ENCODE results near the gene HUWE1. TPM values are rescaled to one million over a fixed set of nuclear protein-coding genes. Genes with fewer than 3 reads are reported as not detected.

The HUWE1 gene
- total and polyA plus RNA-seq, 12 donors = 30.8 to 219 (median 189) TPM

- Histone ChIP-seq H3K4me3 (peak overlapping the region in 1 of 10 donors; percentile 18), H3K27me3 (peaks cover 0 to 22% (median 0%) of the 10 kb centered on the region in 7 donors), H3K27ac (peak overlapping the region in 1 of 10 donors; percentile 53), H3K4me1 (peaks cover 0 to 30% (median 0%) of the 10 kb centered on the region in 9 donors), H3K9me3 (no peaks in the 10 kb centered on the region), H3K36me3 (no peaks in the 10 kb centered on the region)
- TF ChIP-seq CTCF (IDR thresholded peaks at IDR 0.05) = no peak
- intact Hi-C loops (cut with DNase I) = no loop called here
- no peak for DNase-seq
- no peak for ATAC-seq
- WGBS, 2 donors = 72% methylated on average over 6 of the region's 6 CpGs
Measured at GRCh38 chrX:53713987-53714579, 27.6 kb upstream of the HUWE1 start.

GRCh38 chrX:53711436-53711835 is 24.9 kb upstream of the HUWE1 start:
- no peaks in the 10 kb centered on the region for H3K36me3 ChIP-seq
- H3K27ac ChIP-seq = no peak overlapping the region
- ATAC-seq (no peak), DNase-seq (no peak)
- H3K4me3 ChIP-seq = no peak overlapping the region
- peaks cover 0 to 22% (median 0%) of the 10 kb centered on the region in 7 donors for H3K27me3 ChIP-seq
- TF ChIP-seq CTCF (IDR thresholded peaks at IDR 0.05) = no peak
- intact Hi-C loops (cut with DNase I) = no loop called here
- 99% methylated on average over 6 of the region's 6 CpGs for WGBS, 2 donors
- H3K9me3 ChIP-seq = peaks cover 0 to 3% (median 0%) of the 10 kb centered on the region in 11 donors
- H3K4me1 ChIP-seq = peaks cover 0 to 26% (median 0%) of the 10 kb centered on the region in 9 donors

- H3K4me1 ChIP-seq = no peaks in the 10 kb centered on the region
- intact Hi-C loops (cut with DNase I) = no loop called here
- DNase-seq (no peak), ATAC-seq (no peak)
- H3K27me3 ChIP-seq = peaks cover 0 to 6% (median 0%) of the 10 kb centered on the region in 7 donors
- H3K4me3 ChIP-seq = no peak overlapping the region
- H3K27ac ChIP-seq = no peak overlapping the region
- H3K36me3 ChIP-seq = no peaks in the 10 kb centered on the region
- WGBS, 2 donors = 96 to 99% methylated on average over 3 of the region's 3 CpGs
- peaks cover 0 to 3% (median 0%) of the 10 kb centered on the region in 11 donors for H3K9me3 ChIP-seq
- TF ChIP-seq CTCF (IDR thresholded peaks at IDR 0.05) = no peak
Measured at GRCh38 chrX:53704854-53705253, 18.3 kb upstream of the HUWE1 start.

GRCh38 chrX:53704294-53704693 is 17.8 kb upstream of the HUWE1 start:
- ATAC-seq (no peak), DNase-seq (no peak)
- Histone ChIP-seq H3K4me1 (no peaks in the 10 kb centered on the region), H3K27ac (no peak overlapping the region), H3K9me3 (peaks cover 0 to 3% (median 0%) of the 10 kb centered on the region in 11 donors), H3K36me3 (no peaks in the 10 kb centered on the region), H3K4me3 (no peak overlapping the region), H3K27me3 (peaks cover 0 to 4% (median 0%) of the 10 kb centered on the region in 7 donors)
- no peak for TF ChIP-seq CTCF (IDR thresholded peaks at IDR 0.05)
- WGBS, 2 donors = 78 to 86% methylated on average over 4 of the region's 4 CpGs
- intact Hi-C loops (cut with DNase I) = no loop called here

Data from heart right ventricle (tissue), 16 donors.